HepG2 (cell line): ENCODE measurements around the gene TCF25. TPM values are rescaled to one million over a fixed set of nuclear protein-coding genes. Genes with fewer than 3 reads are reported as not detected.
A peak's percentile ranks its signal among the peaks of the same experiment; 100 is the strongest.

Experiments
- AGO2 ChIP-seq: fragments of 200-400 bp; formaldehyde crosslinking; optimal IDR thresholded peaks from 2 replicates; pipeline ENCODE3; 2017; ENCODE audit warnings: mild to moderate bottlenecking, low read depth, low read length, moderate library complexity
- BCL6 ChIP-seq: IDR thresholded peaks from 2 replicates; pipeline ENCODE4 v1.6.1; 2016; ENCODE audit warnings: missing genetic modification reagents, missing compliant biosample characterization
- CBX1 ChIP-seq: IDR thresholded peaks from one replicate; pipeline ENCODE4 v1.6.1; 2016; ENCODE audit warnings: antibody characterized with exemption, low read depth
- FOXK2 ChIP-seq: fragments of 450-650 bp; IDR thresholded peaks from 2 replicates; pipeline ENCODE4 v1.6.1; 2016
- GLI4 ChIP-seq: sonication (generic); formaldehyde crosslinking; IDR thresholded peaks from 2 replicates; pipeline ENCODE4 v1.5.1; 2020; ENCODE audit warnings: missing genetic modification reagents, mild to moderate bottlenecking, moderate library complexity, borderline replicate concordance
- HOXA9 ChIP-seq: sonication (generic); formaldehyde crosslinking; IDR thresholded peaks from 2 replicates; pipeline ENCODE4 v1.8.1; 2022; ENCODE audit warnings: missing genetic modification reagents, mild to moderate bottlenecking, moderate library complexity, borderline replicate concordance
- KAT8 ChIP-seq: IDR thresholded peaks from 2 replicates; pipeline ENCODE4 v1.6.1; 2016; ENCODE audit warnings: missing genetic modification reagents, missing compliant biosample characterization
- NCOR1 ChIP-seq: fragments of 200-600 bp; sonication (generic); IDR thresholded peaks from 2 replicates; pipeline ENCODE4 v1.7.0; 2017; ENCODE audit warnings: antibody characterized with exemption, low read length, borderline replicate concordance
- NR2F6 ChIP-seq, 2 experiments: IDR thresholded peaks; 2 replicates each; pipeline ENCODE4 v1.6.1; 2016; ENCODE audit warnings: antibody characterized with exemption in 1 of 2, mild to moderate bottlenecking in 1 of 2
- RARA ChIP-seq: IDR thresholded peaks from 2 replicates; pipeline ENCODE4 v1.6.1; 2016; ENCODE audit warnings: missing genetic modification reagents, missing compliant biosample characterization
- ZBTB21 ChIP-seq: sonication (generic); formaldehyde crosslinking; IDR thresholded peaks from 2 replicates; pipeline ENCODE4 v1.4.0; 2020; ENCODE audit warnings: missing genetic modification reagents
- ZNF501 ChIP-seq: sonication (generic); formaldehyde crosslinking; IDR thresholded peaks from 2 replicates; pipeline ENCODE4 v1.5.1; 2020; ENCODE audit warnings: mild to moderate bottlenecking, moderate library complexity, missing genetic modification reagents
- ZNF549 ChIP-seq: sonication (generic); formaldehyde crosslinking; IDR thresholded peaks from 2 replicates; pipeline ENCODE4 v1.5.0; 2020; ENCODE audit warnings: missing genetic modification reagents
- ZNF564 ChIP-seq: sonication (generic); formaldehyde crosslinking; IDR thresholded peaks from 2 replicates; pipeline ENCODE4 v1.8.1; 2023; ENCODE audit warnings: mild to moderate bottlenecking, missing genetic modification reagents
- ZNF598 ChIP-seq: sonication (generic); formaldehyde crosslinking; IDR thresholded peaks from 2 replicates; pipeline ENCODE4 v1.5.1; 2020; ENCODE audit warnings: mild to moderate bottlenecking, missing genetic modification reagents, borderline replicate concordance
- ZNF879 ChIP-seq: sonication (generic); formaldehyde crosslinking; IDR thresholded peaks from 2 replicates; pipeline ENCODE4 v1.8.1; 2023; ENCODE audit warnings: missing genetic modification reagents
- polyA plus RNA-seq, 8 experiments: library from polyadenylated mRNA; depleted of rRNA in 3 of 8; stranded (reverse) in 7 of 8; unstranded in 1 of 8; fragments of >200 nt; fragmentation: Illumina TruSeq in 4 of 8; extraction: Trizol in 4 of 8; gene quantifications; 2 replicates each; pipeline versions ENCODE4 v1.2.1 to v1.2.3, GENCODE V29; 2011 to 2016; ENCODE audit warnings: low read depth in 4 of 8, missing spikeins in 1 of 8, mixed read lengths in 1 of 8; ENCODE audit not compliant: insufficient read depth in 1 of 8
- total RNA-seq, 5 experiments: library from RNA; depleted of rRNA; stranded (reverse); fragments of >200 nt; fragmentation: Illumina TruSeq; extraction: Trizol; gene quantifications; 2 replicates each; pipeline ENCODE4 v1.2.3, GENCODE V29; 2016; ENCODE audit warnings: low read depth in 1 of 5
- TF ChIP-seq, protein P1 (sequence below): sonication (generic); formaldehyde crosslinking; IDR thresholded peaks from 2 replicates; pipeline ENCODE4 v1.5.1; 2020; ENCODE audit warnings: mild to moderate bottlenecking, missing genetic modification reagents
- TF ChIP-seq, protein P2 (sequence below): sonication (generic); formaldehyde crosslinking; IDR thresholded peaks from 2 replicates; pipeline ENCODE4 v1.5.1; 2020; ENCODE audit warnings: mild to moderate bottlenecking, missing genetic modification reagents, moderate library complexity
- TF ChIP-seq, protein P3 (sequence below): sonication (generic); formaldehyde crosslinking; IDR thresholded peaks from 2 replicates; pipeline ENCODE4 v1.5.0; 2020; ENCODE audit warnings: mild to moderate bottlenecking, missing genetic modification reagents
- TF ChIP-seq, protein P4 (sequence below): sonication (generic); formaldehyde crosslinking; IDR thresholded peaks from 2 replicates; pipeline ENCODE4 v1.8.0; 2022; ENCODE audit warnings: mild to moderate bottlenecking, missing genetic modification reagents; ENCODE audit not compliant: insufficient replicate concordance

Gene TCF25
- total and polyA plus RNA-seq, 2 of the 13 experiments (the other 11 are each of a cell fraction or from before 2014, with no cell fraction given), result 138 to 206 TPM

DNA sequence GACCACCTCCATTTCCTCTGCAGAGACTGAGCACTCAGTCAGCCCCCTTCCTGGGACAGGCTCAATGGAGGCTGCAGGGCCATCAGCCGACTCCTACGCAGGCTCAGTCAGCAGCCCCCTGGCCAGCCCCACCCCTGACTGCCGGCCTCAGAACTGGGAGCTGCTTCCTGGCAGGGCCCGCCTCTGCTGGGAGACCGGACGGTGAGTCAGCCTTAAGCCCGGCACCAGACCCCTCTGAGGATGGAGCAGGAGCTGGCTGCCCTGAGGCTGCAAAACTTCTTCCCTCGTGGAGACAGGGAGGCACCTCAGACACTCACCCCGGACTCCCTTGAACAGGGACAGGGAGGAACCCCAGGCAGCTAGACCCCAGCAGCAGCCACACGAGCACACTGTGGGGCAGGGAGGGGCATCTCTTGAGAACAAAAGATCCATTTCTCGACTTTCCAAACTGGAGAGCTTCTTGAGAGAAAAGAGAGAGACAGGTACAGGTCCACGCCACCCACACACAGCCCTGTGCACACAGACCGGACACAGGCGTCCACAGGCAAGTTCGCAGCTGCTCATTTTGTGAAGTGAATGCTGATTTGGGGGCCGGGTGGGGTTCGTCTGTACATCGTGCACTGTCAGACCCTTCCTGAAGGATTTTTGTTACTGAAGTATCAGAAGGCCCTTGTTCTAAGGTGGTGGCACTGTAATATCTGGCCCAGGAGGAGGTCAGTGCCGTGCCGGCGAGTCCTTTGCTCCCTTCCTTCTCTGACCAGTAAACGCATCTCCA lies 48.5 kb downstream of the TCF25 start (continued):
- TF ChIP-seq, protein P1, sequence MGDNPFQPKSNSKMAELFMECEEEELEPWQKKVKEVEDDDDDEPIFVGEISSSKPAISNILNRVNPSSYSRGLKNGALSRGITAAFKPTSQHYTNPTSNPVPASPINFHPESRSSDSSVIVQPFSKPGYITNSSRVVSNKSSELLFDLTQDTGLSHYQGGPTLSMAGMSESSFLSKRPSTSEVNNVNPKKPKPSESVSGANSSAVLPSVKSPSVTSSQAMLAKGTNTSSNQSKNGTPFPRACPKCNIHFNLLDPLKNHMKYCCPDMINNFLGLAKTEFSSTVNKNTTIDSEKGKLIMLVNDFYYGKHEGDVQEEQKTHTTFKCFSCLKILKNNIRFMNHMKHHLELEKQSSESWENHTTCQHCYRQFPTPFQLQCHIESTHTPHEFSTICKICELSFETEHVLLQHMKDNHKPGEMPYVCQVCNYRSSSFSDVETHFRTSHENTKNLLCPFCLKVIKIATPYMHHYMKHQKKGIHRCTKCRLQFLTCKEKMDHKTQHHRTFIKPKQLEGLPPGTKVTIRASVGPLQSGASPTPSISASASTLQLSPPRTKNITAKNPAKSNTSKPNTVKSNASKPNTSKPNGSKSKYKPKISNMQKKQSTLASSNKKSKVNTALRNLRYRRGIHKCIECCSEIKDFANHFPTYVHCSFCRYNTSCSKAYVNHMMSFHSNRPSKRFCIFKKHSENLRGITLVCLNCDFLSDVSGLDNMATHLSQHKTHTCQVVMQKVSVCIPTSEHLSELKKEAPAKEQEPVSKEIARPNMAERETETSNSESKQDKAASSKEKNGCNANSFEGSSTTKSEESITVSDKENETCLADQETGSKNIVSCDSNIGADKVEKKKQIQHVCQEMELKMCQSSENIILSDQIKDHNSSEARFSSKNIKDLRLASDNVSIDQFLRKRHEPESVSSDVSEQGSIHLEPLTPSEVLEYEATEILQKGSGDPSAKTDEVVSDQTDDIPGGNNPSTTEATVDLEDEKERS (CRISPR knock-in tag), result 0 out of 2 replicates have a peak, but pooled peaks have one; percentile 77
- TF ChIP-seq ZNF879 (CRISPR knock-in tag), result 0 out of 2 replicates have a peak, but pooled peaks have one; percentile 1
- TF ChIP-seq CBX1, result no peak
- TF ChIP-seq, protein P2, sequence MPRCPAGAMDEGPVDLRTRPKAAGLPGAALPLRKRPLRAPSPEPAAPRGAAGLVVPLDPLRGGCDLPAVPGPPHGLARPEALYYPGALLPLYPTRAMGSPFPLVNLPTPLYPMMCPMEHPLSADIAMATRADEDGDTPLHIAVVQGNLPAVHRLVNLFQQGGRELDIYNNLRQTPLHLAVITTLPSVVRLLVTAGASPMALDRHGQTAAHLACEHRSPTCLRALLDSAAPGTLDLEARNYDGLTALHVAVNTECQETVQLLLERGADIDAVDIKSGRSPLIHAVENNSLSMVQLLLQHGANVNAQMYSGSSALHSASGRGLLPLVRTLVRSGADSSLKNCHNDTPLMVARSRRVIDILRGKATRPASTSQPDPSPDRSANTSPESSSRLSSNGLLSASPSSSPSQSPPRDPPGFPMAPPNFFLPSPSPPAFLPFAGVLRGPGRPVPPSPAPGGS, result no peak
- no peak for TF ChIP-seq FOXK2
- TF ChIP-seq ZNF501 (CRISPR knock-in tag), result 0 out of 2 replicates have a peak, but pooled peaks have one; percentile 37
- TF ChIP-seq, protein P3, sequence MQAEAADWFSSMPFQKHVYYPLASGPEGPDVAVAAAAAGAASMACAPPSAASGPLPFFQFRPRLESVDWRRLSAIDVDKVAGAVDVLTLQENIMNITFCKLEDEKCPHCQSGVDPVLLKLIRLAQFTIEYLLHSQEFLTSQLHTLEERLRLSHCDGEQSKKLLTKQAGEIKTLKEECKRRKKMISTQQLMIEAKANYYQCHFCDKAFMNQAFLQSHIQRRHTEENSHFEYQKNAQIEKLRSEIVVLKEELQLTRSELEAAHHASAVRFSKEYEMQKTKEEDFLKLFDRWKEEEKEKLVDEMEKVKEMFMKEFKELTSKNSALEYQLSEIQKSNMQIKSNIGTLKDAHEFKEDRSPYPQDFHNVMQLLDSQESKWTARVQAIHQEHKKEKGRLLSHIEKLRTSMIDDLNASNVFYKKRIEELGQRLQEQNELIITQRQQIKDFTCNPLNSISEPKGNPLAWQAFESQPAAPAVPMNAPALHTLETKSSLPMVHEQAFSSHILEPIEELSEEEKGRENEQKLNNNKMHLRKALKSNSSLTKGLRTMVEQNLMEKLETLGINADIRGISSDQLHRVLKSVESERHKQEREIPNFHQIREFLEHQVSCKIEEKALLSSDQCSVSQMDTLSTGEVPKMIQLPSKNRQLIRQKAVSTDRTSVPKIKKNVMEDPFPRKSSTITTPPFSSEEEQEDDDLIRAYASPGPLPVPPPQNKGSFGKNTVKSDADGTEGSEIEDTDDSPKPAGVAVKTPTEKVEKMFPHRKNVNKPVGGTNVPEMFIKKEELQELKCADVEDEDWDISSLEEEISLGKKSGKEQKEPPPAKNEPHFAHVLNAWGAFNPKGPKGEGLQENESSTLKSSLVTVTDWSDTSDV (CRISPR knock-in tag), result peak; percentile 97
- no peak for TF ChIP-seq NR2F6 (IDR thresholded peaks at IDR 0.05)
- TF ChIP-seq NR2F6 (CRISPR knock-in tag; IDR thresholded peaks at IDR 0.05), result peak; percentile 53; the same call in 1 of the 2 replicates
- TF ChIP-seq ZNF564 (CRISPR knock-in tag), result peak; percentile 77; the same call in 1 of the 2 replicates
- TF ChIP-seq ZNF549 (CRISPR knock-in tag), result no peak
- peak; percentile 60 for TF ChIP-seq BCL6 (CRISPR knock-in tag)
- TF ChIP-seq RARA, result peak; percentile 58; the same call in 1 of the 2 replicates
- peak; percentile 13; the same call in 1 of the 2 replicates for TF ChIP-seq GLI4 (CRISPR knock-in tag)
- no peak for TF ChIP-seq ZNF598
- TF ChIP-seq, protein P4, sequence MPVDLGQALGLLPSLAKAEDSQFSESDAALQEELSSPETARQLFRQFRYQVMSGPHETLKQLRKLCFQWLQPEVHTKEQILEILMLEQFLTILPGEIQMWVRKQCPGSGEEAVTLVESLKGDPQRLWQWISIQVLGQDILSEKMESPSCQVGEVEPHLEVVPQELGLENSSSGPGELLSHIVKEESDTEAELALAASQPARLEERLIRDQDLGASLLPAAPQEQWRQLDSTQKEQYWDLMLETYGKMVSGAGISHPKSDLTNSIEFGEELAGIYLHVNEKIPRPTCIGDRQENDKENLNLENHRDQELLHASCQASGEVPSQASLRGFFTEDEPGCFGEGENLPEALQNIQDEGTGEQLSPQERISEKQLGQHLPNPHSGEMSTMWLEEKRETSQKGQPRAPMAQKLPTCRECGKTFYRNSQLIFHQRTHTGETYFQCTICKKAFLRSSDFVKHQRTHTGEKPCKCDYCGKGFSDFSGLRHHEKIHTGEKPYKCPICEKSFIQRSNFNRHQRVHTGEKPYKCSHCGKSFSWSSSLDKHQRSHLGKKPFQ (CRISPR knock-in tag), result peak; percentile 85
- no peak for TF ChIP-seq NCOR1
- TF ChIP-seq ZBTB21 (CRISPR knock-in tag), result no peak
- no peak for TF ChIP-seq HOXA9
- peak; percentile 68 for TF ChIP-seq KAT8
- peak; percentile 6 for TF ChIP-seq AGO2
